ENCODE results near the gene LAMTOR3. TPM values are rescaled to one million over a fixed set of nuclear protein-coding genes. Genes with fewer than 3 reads are reported as not detected.

Gene LAMTOR3
- total RNA-seq, 4 donors from 2014 or later = 33.6 to 51.2 (median 41.2) TPM

GRCh38 chr4:99891351-99891750 is 2.9 kb downstream of the LAMTOR3 start:
- intact Hi-C loops (cut with DNase I; ENCODE audit: low total_unique reads) = loop anchor here (10.0 kb wide), 1 partner anchor 53 kb away; the partner anchor contains the start of gene DNAJB14
- H3K4me3 ChIP-seq (ENCODE audit: low read depth, poor library complexity, severe bottlenecking) = no peak overlapping the region
- WGBS, 2 donors = 73 to 83% methylated on average over 2 of the region's 2 CpGs
- TF ChIP-seq CTCF (IDR thresholded peaks at IDR 0.05) (no peak), POLR2A (IDR thresholded peaks at IDR 0.05) (no peak)
- no peak for DNase-seq (ENCODE audit: low spot score in 2 of 2)

- TF ChIP-seq CTCF (IDR thresholded peaks at IDR 0.05) (no peak), POLR2A (IDR thresholded peaks at IDR 0.05) (no peak)
- 63 to 65% methylated on average over 5 of the region's 5 CpGs for WGBS, 2 donors
Observed at GRCh38 chr4:99887837-99888236, 6.4 kb downstream of the LAMTOR3 start.

GRCh38 chr4:99886146-99886545 is 8.1 kb downstream of the LAMTOR3 start:
- intact Hi-C loops (cut with DNase I; ENCODE audit: low total_unique reads) = no loop called here
- TF ChIP-seq POLR2A (IDR thresholded peaks at IDR 0.05) (no peak), CTCF (IDR thresholded peaks at IDR 0.05) (no peak)
- 85 to 87% methylated on average over 4 of the region's 4 CpGs for WGBS, 2 donors
- no peak overlapping the region for H3K4me3 ChIP-seq (ENCODE audit: low read depth, poor library complexity, severe bottlenecking)
- DNase-seq (ENCODE audit: low spot score in 2 of 2) = no peak

More at GRCh38 chr4:99887837-99888236, 6.4 kb downstream of the LAMTOR3 start:
- intact Hi-C loops (cut with DNase I; ENCODE audit: low total_unique reads) = no loop called here
- DNase-seq (ENCODE audit: low spot score in 2 of 2) = no peak
- H3K4me3 ChIP-seq (ENCODE audit: low read depth, poor library complexity, severe bottlenecking) = no peak overlapping the region

- TF ChIP-seq POLR2A (IDR thresholded peaks at IDR 0.05) (no peak), CTCF (IDR thresholded peaks at IDR 0.05) (no peak)
Observed at GRCh38 chr4:99885687-99886086, 8.5 kb downstream of the LAMTOR3 start.

GRCh38 chr4:99885063-99885664 is 9.1 kb downstream of the LAMTOR3 start:
- DNase-seq (ENCODE audit: low spot score in 2 of 2) = no peak
- intact Hi-C loops (cut with DNase I; ENCODE audit: low total_unique reads) = no loop called here
- no peak for TF ChIP-seq CTCF (IDR thresholded peaks at IDR 0.05)
- TF ChIP-seq POLR2A (IDR thresholded peaks at IDR 0.05) = no peak
- WGBS, 2 donors = 71 to 72% methylated on average over 2 of the region's 2 CpGs
- H3K4me3 ChIP-seq (ENCODE audit: low read depth, poor library complexity, severe bottlenecking) = no peak overlapping the region

More at GRCh38 chr4:99885687-99886086, 8.5 kb downstream of the LAMTOR3 start:
- H3K4me3 ChIP-seq (ENCODE audit: low read depth, poor library complexity, severe bottlenecking) = no peak overlapping the region
- DNase-seq (ENCODE audit: low spot score in 2 of 2) = no peak
- intact Hi-C loops (cut with DNase I; ENCODE audit: low total_unique reads) = no loop called here

- TF ChIP-seq CTCF (IDR thresholded peaks at IDR 0.05) = no peak
- no peak for TF ChIP-seq POLR2A (IDR thresholded peaks at IDR 0.05)
- 74 to 83% methylated on average over 3 of the region's 3 CpGs for WGBS, 2 donors
- intact Hi-C loops (cut with DNase I; ENCODE audit: low total_unique reads) = no loop called here
Observed at GRCh38 chr4:99879458-99879857, 14.8 kb downstream of the LAMTOR3 start.

More at GRCh38 chr4:99879458-99879857, 14.8 kb downstream of the LAMTOR3 start:
- no peak for DNase-seq (ENCODE audit: low spot score in 2 of 2)
- no peak overlapping the region for H3K4me3 ChIP-seq (ENCODE audit: low read depth, poor library complexity, severe bottlenecking)

All from lower leg skin (tissue), 4 donors.